Measurements from ENCODE around the gene TMEM184B.

The TMEM184B gene

GRCh38 chr22:38191055-38191454 is 81.8 kb downstream of the TMEM184B start (continued):
- TF ChIP-seq PATZ1 (CRISPR knock-in tag; IDR thresholded peaks at IDR 0.05; ENCODE audit: borderline replicate concordance) (no peak), ZNF8 (CRISPR knock-in tag; IDR thresholded peaks at IDR 0.05) (no peak), POU6F1 (CRISPR knock-in tag; IDR thresholded peaks at IDR 0.05; ENCODE audit: borderline replicate concordance, low read depth) (no peak), ZC3H10 (CRISPR knock-in tag; IDR thresholded peaks at IDR 0.05) (no peak), CSRNP3 (CRISPR knock-in tag; IDR thresholded peaks at IDR 0.05) (no peak), PPARA (CRISPR knock-in tag; IDR thresholded peaks at IDR 0.05; ENCODE audit: borderline replicate concordance) (no peak)

- no peak for ATAC-seq
- TF ChIP-seq GLIS3 (CRISPR knock-in tag; IDR thresholded peaks at IDR 0.05) (no peak), TOX (CRISPR knock-in tag; IDR thresholded peaks at IDR 0.05; ENCODE audit: borderline replicate concordance) (no peak), CSRNP3 (CRISPR knock-in tag; IDR thresholded peaks at IDR 0.05) (no peak), ARNTL (CRISPR knock-in tag; IDR thresholded peaks at IDR 0.05; ENCODE audit: borderline replicate concordance, low read depth) (no peak), OSR1 (CRISPR knock-in tag; IDR thresholded peaks at IDR 0.05) (no peak), ZNF70 (CRISPR knock-in tag; IDR thresholded peaks at IDR 0.05) (no peak), ESRRG (CRISPR knock-in tag; IDR thresholded peaks at IDR 0.05) (no peak), POU6F1 (CRISPR knock-in tag; IDR thresholded peaks at IDR 0.05; ENCODE audit: borderline replicate concordance, low read depth) (no peak), ZC3H10 (CRISPR knock-in tag; IDR thresholded peaks at IDR 0.05) (no peak), ZNF8 (CRISPR knock-in tag; IDR thresholded peaks at IDR 0.05) (no peak), ISL1 (CRISPR knock-in tag; IDR thresholded peaks at IDR 0.05) (no peak), RARB (CRISPR knock-in tag; IDR thresholded peaks at IDR 0.05) (no peak)
Observed at GRCh38 chr22:38190581-38190980, 82.2 kb downstream of the TMEM184B start.

GRCh38 chr22:38189104-38189503 is 83.7 kb downstream of the TMEM184B start:
- ATAC-seq, result no peak
- no peak for TF ChIP-seq ZC3H10 (CRISPR knock-in tag; IDR thresholded peaks at IDR 0.05)
- TF ChIP-seq BACH2 (CRISPR knock-in tag; IDR thresholded peaks at IDR 0.05; ENCODE audit: borderline replicate concordance), result no peak
- no peak for TF ChIP-seq PPARA (CRISPR knock-in tag; IDR thresholded peaks at IDR 0.05; ENCODE audit: borderline replicate concordance)
- TF ChIP-seq TOX (CRISPR knock-in tag; IDR thresholded peaks at IDR 0.05; ENCODE audit: borderline replicate concordance), result no peak
- no peak for TF ChIP-seq SNAI2 (CRISPR knock-in tag; IDR thresholded peaks at IDR 0.05)
- TF ChIP-seq CSRNP3 (CRISPR knock-in tag; IDR thresholded peaks at IDR 0.05), result no peak
- no peak for TF ChIP-seq GLIS3 (CRISPR knock-in tag; IDR thresholded peaks at IDR 0.05)
- TF ChIP-seq TSHZ2 (CRISPR knock-in tag; IDR thresholded peaks at IDR 0.05), result no peak
- TF ChIP-seq ISL1 (CRISPR knock-in tag; IDR thresholded peaks at IDR 0.05), result no peak
- TF ChIP-seq ARNTL (CRISPR knock-in tag; IDR thresholded peaks at IDR 0.05; ENCODE audit: borderline replicate concordance, low read depth), result no peak
- TF ChIP-seq RARB (CRISPR knock-in tag; IDR thresholded peaks at IDR 0.05), result no peak
- TF ChIP-seq PATZ1 (CRISPR knock-in tag; IDR thresholded peaks at IDR 0.05; ENCODE audit: borderline replicate concordance), result no peak
- no peak for TF ChIP-seq ZNF8 (CRISPR knock-in tag; IDR thresholded peaks at IDR 0.05)
- no peak for TF ChIP-seq CREB5 (CRISPR knock-in tag; IDR thresholded peaks at IDR 0.05; ENCODE audit: low read depth)
- no peak for TF ChIP-seq ZFP3 (CRISPR knock-in tag; IDR thresholded peaks at IDR 0.05)
- TF ChIP-seq ZNF565 (CRISPR knock-in tag; conservative IDR thresholded peaks at IDR 0.05; ENCODE audit: low read depth), result no peak
